Stimulated activated CD8-positive, alpha-beta memory T cell treated with anti-CD3 and anti-CD28 coated beads, Interleukin-4, amount 100 ng/mL, for 1 hour (primary cell): ENCODE results near the gene BCAT1.
"Not testable (repeated sequence)": the region's sequence is repeated elsewhere in the genome, so short reads cannot be mapped to it uniquely, and the experiment has no call there.

Experiments
- DNase-seq, 2 donors: peaks; one replicate each; pipeline ENCODE4 v3.0.0-alpha.2; 2020; ENCODE audit warnings: low read depth in 2 of 2, low spot score in 1 of 2

BCAT1 gene

GRCh38 chr12:24901576-24902461 lies 47.1 kb downstream of the BCAT1 start:
- no peak for DNase-seq

GRCh38 chr12:24900196-24900595 lies 48.7 kb downstream of the BCAT1 start:
- DNase-seq, result no peak

GRCh38 chr12:24899503-24900075 lies 49.3 kb downstream of the BCAT1 start:
- no peak for DNase-seq

- DNase-seq, result no peak
Observed at GRCh38 chr12:24898606-24899005, 50.3 kb downstream of the BCAT1 start.

GRCh38 chr12:24898185-24898584 lies 50.7 kb downstream of the BCAT1 start:
- no peak for DNase-seq

- DNase-seq, result no peak
Observed at GRCh38 chr12:24896171-24896570, 52.7 kb downstream of the BCAT1 start.

- no peak for DNase-seq
Observed at GRCh38 chr12:24895612-24896011, 53.3 kb downstream of the BCAT1 start.

GRCh38 chr12:24894879-24895278 lies 54.0 kb downstream of the BCAT1 start:
- no peak for DNase-seq

GRCh38 chr12:24890048-24890803 lies 58.7 kb downstream of the BCAT1 start:
- no peak for DNase-seq

- DNase-seq, result no peak
Observed at GRCh38 chr12:24889411-24889810, 59.5 kb downstream of the BCAT1 start.

GRCh38 chr12:24888813-24889212 lies 60.1 kb downstream of the BCAT1 start:
- DNase-seq, result no peak

- no peak for DNase-seq
Observed at GRCh38 chr12:24884911-24885310, 64.0 kb downstream of the BCAT1 start.

GRCh38 chr12:24881724-24882371 lies 67.1 kb downstream of the BCAT1 start:
- DNase-seq, result no peak

- no peak for DNase-seq
Observed at GRCh38 chr12:24881227-24881626, 67.7 kb downstream of the BCAT1 start.

GRCh38 chr12:24880732-24881131 lies 68.2 kb downstream of the BCAT1 start:
- no peak for DNase-seq

- DNase-seq, result no peak
Observed at GRCh38 chr12:24879644-24880043, 69.3 kb downstream of the BCAT1 start.

- DNase-seq, result no peak
Observed at GRCh38 chr12:24875014-24875413, 73.9 kb downstream of the BCAT1 start.

- no peak for DNase-seq
Observed at GRCh38 chr12:24872211-24872610, 76.7 kb downstream of the BCAT1 start.

GRCh38 chr12:24866139-24866538 lies 82.8 kb downstream of the BCAT1 start:
- DNase-seq, result not testable (repeated sequence)

GRCh38 chr12:24864796-24865125 lies 84.1 kb downstream of the BCAT1 start:
- no peak for DNase-seq

GRCh38 chr12:24861766-24862540 lies 86.9 kb downstream of the BCAT1 start:
- no peak for DNase-seq
